HEK293T (cell line): ENCODE results near the gene CCNY.

Experiments used
- BHLHE40 ChIP-seq: fragments of 450-650 bp; IDR thresholded peaks from 2 replicates; pipeline ENCODE4 v1.6.1; 2016; ENCODE audit warnings: mild to moderate bottlenecking, moderate library complexity, borderline replicate concordance
- CTBP1 ChIP-seq: fragments of 450-650 bp; IDR thresholded peaks from 2 replicates; pipeline ENCODE4 v1.6.1; 2016; ENCODE audit warnings: borderline replicate concordance
- FOXA1 ChIP-seq: fragments of 450-650 bp; IDR thresholded peaks from 2 replicates; pipeline ENCODE4 v1.6.1; 2016; ENCODE audit warnings: mild to moderate bottlenecking
- FOXK2 ChIP-seq: fragments of 450-650 bp; IDR thresholded peaks from 2 replicates; pipeline ENCODE4 v1.6.1; 2016; ENCODE audit warnings: mild to moderate bottlenecking
- FOXM1 ChIP-seq: fragments of 450-650 bp; IDR thresholded peaks from 2 replicates; pipeline ENCODE4 v1.6.1; 2017; ENCODE audit warnings: mild to moderate bottlenecking, borderline replicate concordance
- L3MBTL2 ChIP-seq: fragments of 450-650 bp; conservative IDR thresholded peaks from 2 replicates; pipeline ENCODE4 v1.6.1; 2016; ENCODE audit warnings: mild to moderate bottlenecking
- LEF1 ChIP-seq: fragments of 450-650 bp; IDR thresholded peaks from 2 replicates; pipeline ENCODE4 v1.6.1; 2017; ENCODE audit warnings: mild to moderate bottlenecking, borderline replicate concordance
- SP1 ChIP-seq: fragments of 450-650 bp; IDR thresholded peaks from 2 replicates; pipeline ENCODE4 v1.6.1; 2017
- TARDBP ChIP-seq: fragments of 450-650 bp; IDR thresholded peaks from 2 replicates; pipeline ENCODE4 v1.6.1; 2016

GRCh38 chr10:35585903-35586535, 249.7 kb downstream of the CCNY start:
- TF ChIP-seq SP1 (no peak), BHLHE40 (no peak), FOXK2 (no peak), L3MBTL2 (no peak), TARDBP (no peak), LEF1 (no peak), CTBP1 (no peak), FOXA1 (no peak), FOXM1 (no peak)
